Keratinocyte (primary cell): Measurements from ENCODE around the gene ARHGAP10.

Experiments used
- EZH2 ChIP-seq: IDR thresholded peaks from one replicate; pipeline ENCODE4 v1.6.1; 2012; ENCODE audit warnings: inconsistent platforms, mild to moderate bottlenecking, low read length, moderate library complexity
- TF ChIP-seq, protein P1 (sequence below), 3 experiments: IDR thresholded peaks in 1 of 3; conservative IDR thresholded peaks in 1 of 3; optimal IDR thresholded peaks in 1 of 3; 2 replicates in 2 of 3; 3 replicates in 1 of 3; pipeline versions ENCODE3 to v1.5.1; 2011; ENCODE audit warnings: low read length in 3 of 3, mild to moderate bottlenecking in 3 of 3, moderate library complexity in 2 of 3, control low read depth in 1 of 3, inconsistent platforms in 1 of 3; ENCODE audit not compliant: insufficient read depth in 2 of 3; ENCODE audit errors: extremely low read depth in 1 of 3

DNA sequence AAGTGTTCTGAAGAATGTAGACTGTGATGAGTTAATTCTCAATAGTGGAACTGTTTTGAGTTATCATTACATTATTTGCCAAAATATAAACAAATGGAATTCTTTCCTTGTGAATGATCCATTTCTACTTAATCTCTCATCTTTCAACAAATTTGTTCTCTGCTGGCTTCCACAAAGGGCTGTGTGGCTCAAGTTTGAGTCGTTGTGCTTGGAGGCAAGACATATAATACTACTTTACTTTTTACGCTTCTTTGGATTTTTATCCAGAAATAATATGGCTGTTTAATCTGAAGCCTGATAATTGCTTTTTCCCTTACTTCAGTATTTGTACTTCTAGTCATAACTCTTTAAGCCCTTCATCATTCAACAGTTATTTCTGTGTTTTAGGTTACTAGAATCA, 169.5 kb downstream of the ARHGAP10 start:
- TF ChIP-seq, protein P1, sequence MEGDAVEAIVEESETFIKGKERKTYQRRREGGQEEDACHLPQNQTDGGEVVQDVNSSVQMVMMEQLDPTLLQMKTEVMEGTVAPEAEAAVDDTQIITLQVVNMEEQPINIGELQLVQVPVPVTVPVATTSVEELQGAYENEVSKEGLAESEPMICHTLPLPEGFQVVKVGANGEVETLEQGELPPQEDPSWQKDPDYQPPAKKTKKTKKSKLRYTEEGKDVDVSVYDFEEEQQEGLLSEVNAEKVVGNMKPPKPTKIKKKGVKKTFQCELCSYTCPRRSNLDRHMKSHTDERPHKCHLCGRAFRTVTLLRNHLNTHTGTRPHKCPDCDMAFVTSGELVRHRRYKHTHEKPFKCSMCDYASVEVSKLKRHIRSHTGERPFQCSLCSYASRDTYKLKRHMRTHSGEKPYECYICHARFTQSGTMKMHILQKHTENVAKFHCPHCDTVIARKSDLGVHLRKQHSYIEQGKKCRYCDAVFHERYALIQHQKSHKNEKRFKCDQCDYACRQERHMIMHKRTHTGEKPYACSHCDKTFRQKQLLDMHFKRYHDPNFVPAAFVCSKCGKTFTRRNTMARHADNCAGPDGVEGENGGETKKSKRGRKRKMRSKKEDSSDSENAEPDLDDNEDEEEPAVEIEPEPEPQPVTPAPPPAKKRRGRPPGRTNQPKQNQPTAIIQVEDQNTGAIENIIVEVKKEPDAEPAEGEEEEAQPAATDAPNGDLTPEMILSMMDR (optimal IDR thresholded peaks at IDR 0.05 in 1 of 3, IDR thresholded peaks at IDR 0.05 in 1 of 3, conservative IDR thresholded peaks at IDR 0.05 in 1 of 3; ENCODE audit: extremely low read depth in 1 of 3, insufficient read depth in 2 of 3, low read length in 3 of 3) = no peak
- TF ChIP-seq EZH2 = no peak
